Bone marrow (tissue), 2 donors: Measurements from ENCODE around the gene SYMPK.

Experiments used
- DNase-seq, 2 donors: peaks; one replicate each; lab custom pipeline; 2025; lab: John Stamatoyannopoulos, UW

Gene SYMPK

DNA sequence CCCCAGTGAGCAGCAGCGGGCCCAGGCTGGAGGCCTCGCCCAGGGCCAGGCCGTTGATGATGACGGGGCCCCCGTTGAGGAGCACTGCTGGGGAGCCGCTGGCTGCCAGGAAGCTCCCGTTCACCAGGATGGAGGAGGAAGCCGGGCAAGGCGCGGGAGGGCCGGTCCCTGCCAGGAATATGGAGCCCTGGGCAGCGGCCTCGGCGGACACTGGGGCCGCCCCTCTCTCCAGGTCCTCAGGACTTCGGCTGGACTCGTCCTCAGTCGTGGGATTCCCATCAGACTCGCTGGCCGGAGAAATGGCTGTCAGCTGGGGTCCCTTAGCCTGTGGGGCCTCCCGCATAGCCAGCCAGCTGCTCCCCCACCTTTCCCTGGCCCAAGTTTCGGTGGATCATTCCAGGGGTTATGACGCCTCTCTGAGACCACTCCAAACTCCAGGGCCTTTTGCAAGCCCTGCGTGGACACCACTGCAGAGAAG lies 96.0 kb downstream of the SYMPK start:
- no peak for DNase-seq

GRCh38 chr19:45766296-45766868 lies 96.6 kb downstream of the SYMPK start:
- no peak for DNase-seq

DNA sequence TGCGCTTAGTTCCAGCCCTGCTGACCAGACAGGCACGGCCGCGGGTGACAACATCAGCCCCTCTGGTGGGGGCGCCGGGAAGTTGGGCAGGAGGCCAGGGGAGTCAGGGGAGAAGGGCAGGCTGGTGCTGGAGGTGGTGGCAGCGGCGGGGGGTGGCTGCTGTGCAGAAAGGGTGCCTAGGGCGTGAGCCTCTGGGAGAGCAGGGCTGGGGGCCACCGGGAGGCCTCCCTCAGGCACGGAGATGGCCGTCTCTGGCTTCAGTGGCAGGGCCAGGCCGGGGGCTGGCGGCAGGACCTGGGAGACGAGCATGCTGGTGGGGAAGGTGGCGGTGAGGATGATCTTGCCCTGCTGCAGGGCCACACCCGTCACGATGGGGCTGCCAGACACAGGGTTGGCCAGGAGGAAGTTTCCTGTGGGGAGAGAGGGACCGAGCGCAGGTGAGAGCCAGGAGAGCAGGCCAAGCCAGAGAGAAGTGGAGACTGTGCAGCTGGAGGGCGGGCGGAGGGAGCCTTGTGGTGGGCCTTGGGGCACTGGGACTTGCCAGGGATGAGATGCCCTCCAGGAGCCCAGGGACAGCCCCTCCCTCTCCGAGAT lies 97.1 kb downstream of the SYMPK start:
- DNase-seq = no peak
